Mesenchymal stem cell (in vitro differentiated cells and primary cell): ENCODE data around the gene KIF26B.

Experiments
- DNase-seq: peaks from one replicate; pipeline ENCODE4 v3.0.0-alpha.2; 2013
- H2AFZ ChIP-seq: one replicate; pipeline ENCODE4 v1.6.1; 2013; ENCODE audit warnings: low read depth, mild to moderate bottlenecking, control low read depth, inconsistent platforms, low read length, moderate library complexity
- H2AK5ac ChIP-seq: 2 replicates; pipeline ENCODE4 v1.6.1; 2013; ENCODE audit warnings: low read length, moderate library complexity, mild to moderate bottlenecking, inconsistent platforms; ENCODE audit not compliant: severe bottlenecking
- H2BK120ac ChIP-seq: one replicate; pipeline ENCODE4 v1.6.1; 2013; ENCODE audit warnings: low read depth, mild to moderate bottlenecking, inconsistent platforms, low read length, moderate library complexity
- H2BK12ac ChIP-seq, 2 experiments: one replicate each; pipeline ENCODE4 v1.6.1; 2013; ENCODE audit warnings: inconsistent platforms in 2 of 2, low read length in 2 of 2, mild to moderate bottlenecking in 2 of 2, moderate library complexity in 2 of 2, control low read depth in 1 of 2
- H2BK15ac ChIP-seq: one replicate; pipeline ENCODE4 v1.6.1; 2013; ENCODE audit warnings: mild to moderate bottlenecking, low read depth, inconsistent platforms; ENCODE audit not compliant: poor library complexity, severe bottlenecking
- H2BK5ac ChIP-seq: 2 replicates; pipeline ENCODE4 v1.6.1; 2013; ENCODE audit warnings: low read depth, mild to moderate bottlenecking, low read length, control low read depth, inconsistent platforms; ENCODE audit not compliant: poor library complexity, severe bottlenecking
- H3K14ac ChIP-seq, 2 experiments: one replicate each; pipeline ENCODE4 v1.6.1; 2013; ENCODE audit warnings: inconsistent platforms in 2 of 2, low read length in 2 of 2, control low read depth in 1 of 2, mild to moderate bottlenecking in 1 of 2, moderate library complexity in 1 of 2
- H3K18ac ChIP-seq, 2 experiments: one replicate each; pipeline ENCODE4 v1.6.1; 2013; ENCODE audit warnings: inconsistent platforms in 2 of 2, low read length in 2 of 2, control low read depth in 1 of 2, low read depth in 1 of 2, mild to moderate bottlenecking in 1 of 2
- H3K23ac ChIP-seq, 2 experiments: one replicate each; pipeline ENCODE4 v1.6.1; 2013; ENCODE audit warnings: inconsistent platforms in 2 of 2, low read length in 2 of 2, mild to moderate bottlenecking in 2 of 2, moderate library complexity in 2 of 2, control low read depth in 1 of 2
- H3K27ac ChIP-seq: 2 replicates; pipeline ENCODE4 v1.5.1; 2013; ENCODE audit warnings: mild to moderate bottlenecking, moderate library complexity, low read length, control low read depth, inconsistent platforms; ENCODE audit not compliant: poor library complexity, severe bottlenecking
- H3K27me3 ChIP-seq, 2 experiments: 2 replicates each; pipeline versions ENCODE4 v1.6.1 to v1.7.0; 2013; ENCODE audit warnings: low read length in 2 of 2, mild to moderate bottlenecking in 2 of 2, moderate library complexity in 2 of 2, control low read depth in 1 of 2, inconsistent platforms in 1 of 2; ENCODE audit not compliant: control insufficient read depth in 1 of 2, insufficient read depth in 1 of 2
- H3K36me3 ChIP-seq, 2 experiments: 2 replicates each; pipeline versions ENCODE4 v1.6.1 to v1.7.0; 2013; ENCODE audit warnings: low read length in 2 of 2, control low read depth in 1 of 2, inconsistent platforms in 1 of 2, low read depth in 1 of 2, mild to moderate bottlenecking in 1 of 2; ENCODE audit not compliant: insufficient read depth in 2 of 2, control insufficient read depth in 1 of 2
- H3K4ac ChIP-seq, 2 experiments: one replicate each; pipeline ENCODE4 v1.6.1; 2013; ENCODE audit warnings: inconsistent platforms in 2 of 2, low read length in 2 of 2, mild to moderate bottlenecking in 2 of 2, moderate library complexity in 2 of 2, control low read depth in 1 of 2, low read depth in 1 of 2
- H3K4me1 ChIP-seq: 2 replicates; pipeline ENCODE4 v1.6.1; 2013; ENCODE audit warnings: low read depth, low read length, control low read depth; ENCODE audit not compliant: control insufficient read depth, insufficient read depth
- H3K4me2 ChIP-seq: 2 replicates; pipeline ENCODE4 v1.6.1; 2013; ENCODE audit warnings: low read length, mild to moderate bottlenecking, inconsistent platforms; ENCODE audit not compliant: poor library complexity, severe bottlenecking
- H3K4me3 ChIP-seq, 2 experiments: 2 replicates each; pipeline versions ENCODE4 v1.5.1 to v1.7.0; 2013; ENCODE audit warnings: low read length in 2 of 2, mild to moderate bottlenecking in 2 of 2, control low read depth in 1 of 2, low read depth in 1 of 2; ENCODE audit not compliant: insufficient read depth in 1 of 2
- H3K79me1 ChIP-seq: replicated peaks from 2 replicates; pipeline ENCODE4 v1.6.1; 2013; ENCODE audit warnings: mild to moderate bottlenecking, control low read depth, low read length, inconsistent platforms; ENCODE audit not compliant: poor library complexity, severe bottlenecking
- H3K9ac ChIP-seq: 2 replicates; pipeline ENCODE4 v1.7.0; 2013; ENCODE audit warnings: mild to moderate bottlenecking, low read length, moderate library complexity
- H3K9me3 ChIP-seq: 2 replicates; pipeline ENCODE4 v1.7.0; 2013; ENCODE audit warnings: mild to moderate bottlenecking, low read length; ENCODE audit not compliant: control insufficient read depth
- H4K8ac ChIP-seq: one replicate; pipeline ENCODE4 v1.6.1; 2013; ENCODE audit warnings: inconsistent platforms, mild to moderate bottlenecking, low read length, moderate library complexity
- H4K91ac ChIP-seq: one replicate; pipeline ENCODE4 v1.6.1; 2013; ENCODE audit warnings: mild to moderate bottlenecking, low read length, inconsistent platforms
- WGBS: methylation state at CpG from one replicate; pipeline ENCODE4 v1.1.7; 2013; ENCODE audit warnings: mixed read lengths; 5-methylcytosine and 5-hydroxymethylcytosine counted together

Gene KIF26B

GRCh38 chr1:245285168-245285567 is 130.4 kb downstream of the KIF26B start:
- Histone ChIP-seq H3K27ac (no peak overlapping the region), H2BK120ac (no peak overlapping the region), H3K79me1 (no peaks in the 10 kb centered on the region), H4K91ac (no peak overlapping the region), H2AK5ac (no peak overlapping the region), H3K27me3 (no peaks in the 10 kb centered on the region), H4K8ac (no peak overlapping the region), H2AFZ (no peak overlapping the region), H2BK5ac (no peak overlapping the region), H3K9ac (no peak overlapping the region), H3K4me2 (no peak overlapping the region), H3K4me1 (no peaks in the 10 kb centered on the region), H3K9me3 (no peaks in the 10 kb centered on the region), H3K36me3 (no peaks in the 10 kb centered on the region), H3K4ac (no peak overlapping the region), H3K4me3 (no peak overlapping the region), H2BK12ac (no peak overlapping the region), H2BK15ac (no peak overlapping the region), H3K23ac (no peak overlapping the region), H3K14ac (no peak overlapping the region), H3K18ac (no peak overlapping the region)
- DNase-seq, result no peak
- WGBS, result 95% methylated on average over 3 of the region's 4 CpGs

- no peak overlapping the region for H4K91ac ChIP-seq
- H2BK15ac ChIP-seq, result no peak overlapping the region
- H3K14ac ChIP-seq, result no peak overlapping the region
- H2BK12ac ChIP-seq, result no peak overlapping the region
- H3K4me1 ChIP-seq, result no peaks in the 10 kb centered on the region
- H3K36me3 ChIP-seq, result no peaks in the 10 kb centered on the region
- no peak overlapping the region for H2BK120ac ChIP-seq
- H3K18ac ChIP-seq, result no peak overlapping the region
- H3K79me1 ChIP-seq, result no peaks in the 10 kb centered on the region
- no CpG with 5 or more reads among the region's 1 CpG for WGBS
- no peak overlapping the region for H2AK5ac ChIP-seq
- no peak overlapping the region for H4K8ac ChIP-seq
- H2BK5ac ChIP-seq, result no peak overlapping the region
- no peak overlapping the region for H3K23ac ChIP-seq
- H3K27me3 ChIP-seq, result peaks cover 0 to 4% of the 10 kb centered on the region in 2 experiments
- H3K4me2 ChIP-seq, result no peak overlapping the region
- H3K4ac ChIP-seq, result no peak overlapping the region
- no peak overlapping the region for H3K9ac ChIP-seq
- no peak for DNase-seq
- H3K27ac ChIP-seq, result no peak overlapping the region
- H2AFZ ChIP-seq, result no peak overlapping the region
- H3K9me3 ChIP-seq, result no peaks in the 10 kb centered on the region
- no peak overlapping the region for H3K4me3 ChIP-seq
Observed at GRCh38 chr1:245288796-245289195, 134.0 kb downstream of the KIF26B start.

GRCh38 chr1:245290836-245291235 is 136.1 kb downstream of the KIF26B start:
- H2BK5ac ChIP-seq, result no peak overlapping the region
- DNase-seq, result peak; percentile 77
- H3K4ac ChIP-seq, result no peak overlapping the region
- peaks cover 0 to 7% of the 10 kb centered on the region in 2 experiments for H3K27me3 ChIP-seq
- no peak overlapping the region for H3K23ac ChIP-seq
- no peaks in the 10 kb centered on the region for H3K4me1 ChIP-seq
- no peak overlapping the region for H3K27ac ChIP-seq
- no peak overlapping the region for H2AFZ ChIP-seq
- no peaks in the 10 kb centered on the region for H3K79me1 ChIP-seq
- no peak overlapping the region for H3K18ac ChIP-seq
- no peak overlapping the region for H3K4me2 ChIP-seq
- no peak overlapping the region for H3K14ac ChIP-seq
- H3K9ac ChIP-seq, result no peak overlapping the region
- H2BK12ac ChIP-seq, result peak overlapping the region in 1 of 2 experiments; percentile 20
- H3K36me3 ChIP-seq, result no peaks in the 10 kb centered on the region
- H2BK120ac ChIP-seq, result no peak overlapping the region
- 4% methylated on average over 1 of the region's 1 CpG for WGBS
- H2AK5ac ChIP-seq, result no peak overlapping the region
- H4K91ac ChIP-seq, result no peak overlapping the region
- no peak overlapping the region for H3K4me3 ChIP-seq
- H3K9me3 ChIP-seq, result no peaks in the 10 kb centered on the region
- no peak overlapping the region for H4K8ac ChIP-seq
- no peak overlapping the region for H2BK15ac ChIP-seq

- Histone ChIP-seq H3K23ac (no peak overlapping the region), H3K9me3 (no peaks in the 10 kb centered on the region), H3K18ac (peak overlapping the region; percentile 25 to 46), H2BK5ac (no peak overlapping the region), H2AK5ac (no peak overlapping the region), H4K91ac (no peak overlapping the region), H3K4me3 (no peak overlapping the region), H3K27me3 (peaks cover 0 to 10% of the 10 kb centered on the region in 2 experiments), H3K27ac (no peak overlapping the region), H3K9ac (no peak overlapping the region), H2BK12ac (peak overlapping the region; percentile 1 to 21), H2BK120ac (peak overlapping the region; percentile 6), H3K4me1 (no peaks in the 10 kb centered on the region), H2AFZ (no peak overlapping the region), H3K79me1 (no peaks in the 10 kb centered on the region), H3K36me3 (no peaks in the 10 kb centered on the region), H3K14ac (peak overlapping the region in 1 of 2 experiments; percentile 68), H3K4me2 (no peak overlapping the region), H2BK15ac (no peak overlapping the region), H4K8ac (no peak overlapping the region), H3K4ac (no peak overlapping the region)
- 67% methylated on average over 4 of the region's 4 CpGs for WGBS
- DNase-seq, result no peak
Observed at GRCh38 chr1:245291351-245291750, 136.6 kb downstream of the KIF26B start.
